ENCODE results near the gene ANKMY2.

Gene ANKMY2

GRCh38 chr7:16564023-16564380 is 81.6 kb downstream of the ANKMY2 start:
- DNase-seq, result peak; percentile 2

- DNase-seq, result peak; percentile 22
Measured at GRCh38 chr7:16563281-16564022, 82.1 kb downstream of the ANKMY2 start.

GRCh38 chr7:16562456-16563220 is 82.9 kb downstream of the ANKMY2 start:
- no peak for DNase-seq

GRCh38 chr7:16561943-16562342 is 83.6 kb downstream of the ANKMY2 start:
- DNase-seq, result no peak

- no peak for DNase-seq
Measured at GRCh38 chr7:16559497-16560179, 85.9 kb downstream of the ANKMY2 start.

- no peak for DNase-seq
Measured at GRCh38 chr7:16558761-16559302, 86.7 kb downstream of the ANKMY2 start.

- DNase-seq, result no peak
Measured at GRCh38 chr7:16556359-16556758, 89.2 kb downstream of the ANKMY2 start.

- no peak for DNase-seq
Measured at GRCh38 chr7:16554518-16555236, 90.9 kb downstream of the ANKMY2 start.

- no peak for DNase-seq
Measured at GRCh38 chr7:16550671-16551070, 94.9 kb downstream of the ANKMY2 start.
